Measurements from ENCODE around the gene MYO5C. TPM values are rescaled to one million over a fixed set of nuclear protein-coding genes. Genes with fewer than 3 reads are reported as not detected.

MYO5C gene
- total and polyA plus RNA-seq, 2 of the 4 experiments (the other 2 are of a cell fraction): under 0.01 to 0.03 TPM

DNA sequence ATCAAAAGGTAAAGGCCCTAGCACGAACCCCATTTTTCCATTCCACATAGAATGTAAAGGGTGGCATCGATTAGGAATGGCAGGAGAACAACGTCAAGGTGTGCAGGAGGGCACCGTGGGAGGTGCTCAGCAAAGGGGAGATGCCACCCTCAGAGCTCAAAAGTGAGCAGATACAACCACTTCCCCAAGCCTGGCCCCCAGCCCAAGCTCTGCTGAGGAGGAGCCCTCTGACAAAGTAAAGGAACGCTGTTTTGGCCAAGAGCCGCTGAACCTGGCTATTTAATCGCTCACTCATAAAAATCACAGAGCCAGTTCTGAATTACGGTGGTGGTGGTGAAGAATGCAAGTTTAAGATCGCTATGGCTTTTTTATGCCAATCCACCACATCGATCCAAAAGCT lies 116.8 kb downstream of the MYO5C start (continued):
- TF ChIP-seq, protein P1, sequence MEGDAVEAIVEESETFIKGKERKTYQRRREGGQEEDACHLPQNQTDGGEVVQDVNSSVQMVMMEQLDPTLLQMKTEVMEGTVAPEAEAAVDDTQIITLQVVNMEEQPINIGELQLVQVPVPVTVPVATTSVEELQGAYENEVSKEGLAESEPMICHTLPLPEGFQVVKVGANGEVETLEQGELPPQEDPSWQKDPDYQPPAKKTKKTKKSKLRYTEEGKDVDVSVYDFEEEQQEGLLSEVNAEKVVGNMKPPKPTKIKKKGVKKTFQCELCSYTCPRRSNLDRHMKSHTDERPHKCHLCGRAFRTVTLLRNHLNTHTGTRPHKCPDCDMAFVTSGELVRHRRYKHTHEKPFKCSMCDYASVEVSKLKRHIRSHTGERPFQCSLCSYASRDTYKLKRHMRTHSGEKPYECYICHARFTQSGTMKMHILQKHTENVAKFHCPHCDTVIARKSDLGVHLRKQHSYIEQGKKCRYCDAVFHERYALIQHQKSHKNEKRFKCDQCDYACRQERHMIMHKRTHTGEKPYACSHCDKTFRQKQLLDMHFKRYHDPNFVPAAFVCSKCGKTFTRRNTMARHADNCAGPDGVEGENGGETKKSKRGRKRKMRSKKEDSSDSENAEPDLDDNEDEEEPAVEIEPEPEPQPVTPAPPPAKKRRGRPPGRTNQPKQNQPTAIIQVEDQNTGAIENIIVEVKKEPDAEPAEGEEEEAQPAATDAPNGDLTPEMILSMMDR (conservative IDR thresholded peaks at IDR 0.05; ENCODE audit: low read depth, low read length): no peak
- TF ChIP-seq MXI1 (IDR thresholded peaks at IDR 0.05; ENCODE audit: borderline replicate concordance, low read depth, low read length) (no peak), CHD1 (IDR thresholded peaks at IDR 0.05; ENCODE audit: low read depth, low read length) (no peak)

DNA sequence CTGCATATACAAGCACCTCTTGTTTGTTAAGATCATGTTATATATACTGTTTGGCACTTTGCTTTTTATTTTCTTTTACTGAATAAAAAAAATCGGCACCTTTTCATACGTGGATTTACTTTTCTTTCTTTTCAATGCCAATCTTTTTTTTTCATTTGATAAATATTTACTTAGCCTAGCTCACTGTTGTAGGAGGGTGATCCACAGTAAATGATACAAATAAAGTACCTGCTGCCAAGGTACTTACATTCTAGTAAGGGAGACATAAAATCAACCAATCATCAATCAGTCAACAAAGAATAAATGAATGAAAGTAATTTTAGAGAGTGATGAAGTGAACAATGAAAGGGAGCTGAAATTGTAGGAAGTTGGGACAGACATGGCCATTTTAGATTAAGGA lies 122.7 kb downstream of the MYO5C start:
- no peak overlapping the region for H3K18ac ChIP-seq (ENCODE audit: low read depth, low read length)
- H3K23ac ChIP-seq (ENCODE audit: low read depth, low read length): no peak overlapping the region
- no peaks in the 10 kb centered on the region for H3K4me1 ChIP-seq (ENCODE audit: control insufficient read depth, insufficient read depth, low read length)
- in situ Hi-C loops (cut with MboI; ENCODE audit: low sequenced_read_pairs) (no loop called here), intact Hi-C loops (cut with micrococcal nuclease) (no loop called here), dilution Hi-C loops (cut with HindIII; ENCODE audit: low sequenced_read_pairs, unreplicated experiment) (no loop called here)
- no peak overlapping the region for H3K27ac ChIP-seq (ENCODE audit: insufficient read depth, low read length)
- no peak overlapping the region for H4K8ac ChIP-seq (ENCODE audit: low read depth in 2 of 2, low read length in 2 of 2)
- no peak for TF ChIP-seq SMC3 (IDR thresholded peaks at IDR 0.05; ENCODE audit: low read depth, low read length)
- no peak for TF ChIP-seq BHLHE40 (IDR thresholded peaks at IDR 0.05; ENCODE audit: low read depth, low read length)
- TF ChIP-seq RFX5 (IDR thresholded peaks at IDR 0.05; ENCODE audit: low read depth, low read length): no peak
- TF ChIP-seq, protein P2, sequence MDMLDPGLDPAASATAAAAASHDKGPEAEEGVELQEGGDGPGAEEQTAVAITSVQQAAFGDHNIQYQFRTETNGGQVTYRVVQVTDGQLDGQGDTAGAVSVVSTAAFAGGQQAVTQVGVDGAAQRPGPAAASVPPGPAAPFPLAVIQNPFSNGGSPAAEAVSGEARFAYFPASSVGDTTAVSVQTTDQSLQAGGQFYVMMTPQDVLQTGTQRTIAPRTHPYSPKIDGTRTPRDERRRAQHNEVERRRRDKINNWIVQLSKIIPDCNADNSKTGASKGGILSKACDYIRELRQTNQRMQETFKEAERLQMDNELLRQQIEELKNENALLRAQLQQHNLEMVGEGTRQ (IDR thresholded peaks at IDR 0.05; ENCODE audit: low read depth, low read length): no peak
- TF ChIP-seq RCOR1 (IDR thresholded peaks at IDR 0.05; ENCODE audit: insufficient replicate concordance, low read length): no peak
- TF ChIP-seq NFE2L2 (IDR thresholded peaks at IDR 0.05; ENCODE audit: low read depth, low read length): no peak
- TF ChIP-seq RAD21 (IDR thresholded peaks at IDR 0.05; ENCODE audit: low read length): no peak
- no peak for TF ChIP-seq MAZ (IDR thresholded peaks at IDR 0.05; ENCODE audit: borderline replicate concordance, low read depth, low read length)
- TF ChIP-seq MAFK (IDR thresholded peaks at IDR 0.05; ENCODE audit: low read depth, low read length): no peak
- DNase-seq (no peak), ATAC-seq (ENCODE audit: low read depth) (no peak)
- no peaks in the 10 kb centered on the region for H4K20me1 ChIP-seq (ENCODE audit: insufficient read depth, low read length)
- no peak overlapping the region for H4K91ac ChIP-seq (ENCODE audit: insufficient read depth, low read depth, low read length)
- H3K9ac ChIP-seq (ENCODE audit: low read depth, low read length): no peak overlapping the region
- no peaks in the 10 kb centered on the region for H3K36me3 ChIP-seq (ENCODE audit: control insufficient read depth, insufficient read depth, low read length)
- no peak overlapping the region for H3K4me2 ChIP-seq (ENCODE audit: low read depth, low read length)
- no peak overlapping the region for H3K14ac ChIP-seq (replicated peaks; ENCODE audit: low read depth, low read length)
- no peak overlapping the region for H2AK5ac ChIP-seq (ENCODE audit: low read depth, low read length)
- H2BK120ac ChIP-seq (ENCODE audit: low read depth, low read length): no peak overlapping the region
- ChIA-PET CTCF (interaction anchor here (0.6 kb wide), 1 partner anchor 50 kb away, joined by 3 read pairs; no protein-coding TSS in a partner anchor), POLR2A (ENCODE audit: unreplicated experiment) (no interaction called here)
- H2BK15ac ChIP-seq (ENCODE audit: low read depth, low read length): no peak overlapping the region
- H3K56ac ChIP-seq (ENCODE audit: extremely low read depth, insufficient read depth, low read length): no peak overlapping the region
- H2AK9ac ChIP-seq (replicated peaks; ENCODE audit: low read depth, low read length, poor library complexity): no peak overlapping the region
- H2BK5ac ChIP-seq (ENCODE audit: low read depth, low read length, poor library complexity, severe bottlenecking): no peak overlapping the region
- no peak overlapping the region for H2BK20ac ChIP-seq (ENCODE audit: low read depth, low read length)
- no peak overlapping the region for H3K4me3 ChIP-seq (ENCODE audit: insufficient read depth, low read depth, low read length)
- BruUV-seq (replicated peaks): no TSS peak
- H3K4ac ChIP-seq (ENCODE audit: low read depth, low read length): no peak overlapping the region
- no peak overlapping the region for H2AFZ ChIP-seq (replicated peaks; ENCODE audit: low read length, poor library complexity)
- H3K9me1 ChIP-seq (ENCODE audit: insufficient read depth, low read length): no peaks in the 10 kb centered on the region; the same call in 1 of the 2 replicates
- H3K79me1 ChIP-seq (ENCODE audit: low read depth in 1 of 2, low read length in 2 of 2): peaks cover 5 to 27% of the 10 kb centered on the region in 2 experiments; a peak in 3 of 4 replicates
- H3K27me3 ChIP-seq (ENCODE audit: control insufficient read depth, insufficient read depth, low read length): no peaks in the 10 kb centered on the region
- H4K5ac ChIP-seq (ENCODE audit: low read depth, low read length): no peak overlapping the region
- H3K9me3 ChIP-seq (ENCODE audit: control insufficient read depth, insufficient read depth, low read length): no peaks in the 10 kb centered on the region
- WGBS, 2 experiments (ENCODE audit: extremely low coverage in 2 of 2, insufficient read length in 1 of 2): no CpG with 5 or more reads among the region's 2 CpGs
